ENCODE results near the gene MVB12B.
A peak's percentile ranks its signal among the peaks of the same experiment; 100 is the strongest.
"Not testable (repeated sequence)": the region's sequence is repeated elsewhere in the genome, so short reads cannot be mapped to it uniquely, and the experiment has no call there.

The MVB12B gene

DNA sequence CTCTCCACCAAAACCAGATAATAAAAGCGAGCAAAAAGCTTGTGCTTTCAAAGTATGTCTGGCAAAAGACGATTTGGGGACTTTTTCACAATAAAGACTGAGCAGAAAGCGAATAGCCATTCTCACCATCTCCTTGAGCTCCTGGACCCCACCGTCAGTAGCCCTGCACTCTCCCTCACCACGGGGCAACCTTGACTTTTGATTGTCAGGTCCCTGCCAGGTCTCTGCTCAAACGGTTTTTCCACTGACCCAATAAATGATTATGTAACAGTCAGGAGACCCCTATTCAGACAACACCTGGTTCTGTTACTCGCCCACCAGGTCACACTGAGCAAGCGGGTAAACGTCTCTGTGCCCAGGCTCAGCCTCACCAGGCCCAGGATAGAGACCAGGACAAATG is 131.3 kb downstream of the MVB12B start:
- no peak for DNase-seq

GRCh38 chr9:126459126-126459525 is 132.5 kb downstream of the MVB12B start:
- DNase-seq: no peak

- no peak for DNase-seq
Observed at GRCh38 chr9:126459546-126459945, 132.9 kb downstream of the MVB12B start.

GRCh38 chr9:126459965-126460843 is 133.6 kb downstream of the MVB12B start:
- no peak for DNase-seq

DNA sequence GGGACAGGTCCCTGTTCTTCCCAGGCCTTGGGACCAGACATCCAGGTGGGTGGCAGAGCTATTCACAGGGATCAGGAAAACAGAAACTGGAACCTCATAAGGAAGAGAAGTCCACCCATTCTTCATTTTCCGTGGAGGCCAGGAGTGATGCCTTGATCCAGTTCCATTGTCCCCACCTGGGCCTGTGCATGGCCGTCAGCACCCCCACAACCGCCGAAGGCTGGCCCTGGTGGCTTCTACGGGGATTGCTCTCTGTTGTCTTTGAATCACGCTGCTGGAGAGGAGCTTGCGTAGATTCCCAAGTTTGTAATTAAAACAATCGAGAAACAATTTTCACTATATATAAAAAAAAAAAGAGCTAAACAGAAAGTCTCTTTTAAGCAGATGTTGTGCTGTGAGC is 134.4 kb downstream of the MVB12B start:
- no peak for DNase-seq

DNA sequence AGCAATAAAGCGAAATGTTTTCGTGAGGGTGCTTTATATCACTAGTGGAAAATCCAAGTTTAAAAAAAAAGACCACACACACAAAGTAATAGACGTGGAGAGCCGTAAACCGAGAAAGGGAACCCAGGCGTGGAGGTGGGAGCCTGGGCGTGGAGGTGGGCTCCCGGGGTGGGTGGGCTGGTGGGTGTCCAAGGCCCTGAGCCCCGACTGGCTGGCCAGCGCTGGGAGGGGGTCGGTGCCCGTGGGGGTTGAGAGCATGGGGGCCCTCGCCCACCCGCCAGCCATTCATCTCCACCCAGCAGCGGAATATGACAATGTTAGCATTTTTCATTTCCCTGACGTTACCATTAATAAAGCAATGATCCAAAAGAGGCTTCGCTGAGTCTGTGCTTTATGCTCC is 135.0 kb downstream of the MVB12B start:
- no peak for DNase-seq

DNA sequence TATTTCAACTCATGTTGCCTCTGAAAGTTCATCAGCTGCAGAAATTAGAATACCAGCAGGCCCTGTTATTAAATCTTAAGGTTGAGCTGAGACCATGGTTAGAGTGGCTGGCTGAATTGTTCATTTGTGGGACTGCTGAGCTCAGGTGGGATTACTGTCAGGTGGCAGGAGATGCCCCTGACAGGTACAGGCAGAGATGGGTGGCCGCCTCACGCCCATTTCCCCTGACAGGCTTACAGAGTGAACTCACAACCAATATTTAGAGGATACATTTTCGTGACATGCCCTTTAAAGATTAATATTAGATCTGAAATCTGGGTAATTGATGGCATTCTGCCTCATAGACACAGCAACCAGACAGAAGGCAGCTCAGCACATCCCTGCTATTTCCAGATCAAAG is 136.0 kb downstream of the MVB12B start:
- no peak for DNase-seq

- DNase-seq: no peak
Observed at GRCh38 chr9:126463426-126463825, 136.8 kb downstream of the MVB12B start.

GRCh38 chr9:126464694-126465441 is 138.2 kb downstream of the MVB12B start:
- no peak for DNase-seq

- no peak for DNase-seq
Observed at GRCh38 chr9:126465977-126466376, 139.3 kb downstream of the MVB12B start.

- DNase-seq: no peak
Observed at GRCh38 chr9:126468141-126468825, 141.7 kb downstream of the MVB12B start.

GRCh38 chr9:126470241-126470993 is 143.8 kb downstream of the MVB12B start:
- DNase-seq: no peak

- DNase-seq: peak; percentile 86
Observed at GRCh38 chr9:126471084-126471624, 144.5 kb downstream of the MVB12B start.

- DNase-seq: no peak
Observed at GRCh38 chr9:126472198-126472947, 145.7 kb downstream of the MVB12B start.

DNA sequence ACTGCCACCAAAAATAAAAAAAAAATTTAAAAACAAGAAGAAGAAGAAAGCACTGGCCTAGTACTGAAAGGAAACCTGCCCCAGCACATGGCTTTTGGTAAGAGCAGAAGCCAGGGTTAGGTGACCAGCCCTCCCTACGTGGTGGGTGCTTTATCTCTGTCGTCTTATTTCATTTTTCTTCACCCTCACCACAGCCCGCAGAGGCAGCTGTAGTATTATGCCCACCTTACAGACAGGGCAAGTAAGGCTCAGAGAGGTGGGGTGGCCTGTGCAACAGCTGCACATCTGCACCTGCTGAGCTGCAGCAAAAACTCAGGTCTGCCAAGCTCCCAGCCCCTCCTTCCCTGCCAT is 146.3 kb downstream of the MVB12B start:
- DNase-seq: no peak

GRCh38 chr9:126474206-126474765 is 147.7 kb downstream of the MVB12B start:
- DNase-seq: no peak

- no peak for DNase-seq
Observed at GRCh38 chr9:126474786-126475485, 148.3 kb downstream of the MVB12B start.

DNA sequence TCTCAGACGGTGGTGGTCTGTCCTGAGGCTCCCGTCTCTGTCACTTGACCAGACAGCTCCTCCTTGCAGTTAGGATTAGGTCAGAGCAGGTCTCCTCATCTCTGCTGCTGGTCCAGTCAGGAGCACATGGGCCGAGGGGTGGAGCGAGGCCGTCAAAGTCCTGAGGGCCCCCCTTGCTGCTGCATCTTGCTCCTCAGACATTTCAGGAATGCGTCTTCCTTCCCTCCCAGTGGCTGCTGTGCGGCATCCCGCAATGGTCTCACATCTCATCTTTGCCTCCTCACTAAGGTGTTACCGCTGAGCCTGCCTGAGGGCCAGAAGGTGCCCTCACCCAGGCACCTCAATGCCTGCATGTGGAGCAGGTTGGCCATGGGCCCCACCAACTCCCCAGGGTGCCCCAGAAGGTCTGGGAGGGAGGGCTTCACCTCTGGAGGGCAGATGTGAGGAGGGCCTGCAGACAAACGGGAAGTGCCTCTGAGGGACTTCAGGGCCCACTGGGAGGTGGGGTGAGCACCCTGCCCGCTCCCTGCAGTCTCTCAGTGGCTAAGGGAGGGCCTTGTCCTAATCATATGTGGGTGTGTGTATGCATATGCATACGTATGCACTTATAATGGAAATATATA is 149.4 kb downstream of the MVB12B start:
- DNase-seq: no peak

DNA sequence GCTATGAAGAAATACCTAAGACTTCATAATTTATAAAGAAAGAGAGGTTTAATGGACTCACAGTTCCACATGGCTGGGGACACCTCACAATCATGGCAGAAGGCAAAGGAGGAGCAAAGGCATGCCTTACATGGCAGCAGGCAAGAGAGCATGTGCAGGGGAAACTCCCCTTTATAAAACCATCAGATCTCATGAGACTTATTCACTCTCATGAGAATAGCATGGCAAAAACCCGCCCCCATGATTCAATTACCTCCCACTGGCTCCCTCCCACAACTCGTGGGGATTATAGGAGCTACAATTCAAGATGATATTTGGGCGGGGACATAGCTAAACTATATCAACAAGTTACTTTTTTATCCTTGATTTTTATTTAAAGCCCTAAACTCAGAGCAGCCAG is 150.8 kb downstream of the MVB12B start:
- DNase-seq: not testable (repeated sequence)

DNA sequence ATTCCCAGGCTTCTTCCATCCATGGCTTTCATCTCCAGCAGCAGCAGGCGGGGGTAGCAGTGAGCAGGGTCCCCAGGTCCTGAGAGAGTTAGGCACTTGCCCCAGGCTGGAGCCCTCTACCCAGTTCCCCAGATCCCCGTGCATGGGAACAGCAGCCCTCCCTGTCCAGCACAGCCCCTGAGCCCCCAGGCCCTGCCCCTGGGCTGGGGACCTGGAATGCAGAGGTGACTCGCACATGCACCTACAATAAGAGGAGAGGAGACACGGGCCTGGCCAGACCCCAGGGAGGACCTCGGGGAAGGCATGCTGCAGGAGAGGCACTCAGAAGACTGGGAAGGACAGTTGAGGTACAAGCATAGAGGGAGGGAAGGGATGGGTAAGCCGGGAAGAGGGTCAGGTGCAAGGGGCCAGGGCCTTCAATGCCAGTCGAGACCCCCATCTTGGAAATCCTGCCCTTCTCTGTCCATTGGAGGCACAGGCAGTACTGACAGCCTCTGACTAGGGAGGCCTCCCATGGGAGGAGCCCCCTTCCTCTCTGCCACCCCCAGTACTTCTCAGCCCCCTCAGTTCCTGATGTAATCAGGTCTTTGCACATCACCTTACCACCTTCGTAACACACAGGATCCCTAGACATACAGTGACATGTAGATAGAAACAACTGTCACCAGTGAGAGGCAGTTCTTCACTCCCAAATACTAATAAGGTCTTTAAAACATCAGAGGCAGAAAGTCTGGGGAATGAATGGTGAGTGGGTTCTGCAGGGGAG is 151.8 kb downstream of the MVB12B start:
- no peak for DNase-seq
